ENCODE results near the gene COQ10A.

Gene COQ10A

DNA sequence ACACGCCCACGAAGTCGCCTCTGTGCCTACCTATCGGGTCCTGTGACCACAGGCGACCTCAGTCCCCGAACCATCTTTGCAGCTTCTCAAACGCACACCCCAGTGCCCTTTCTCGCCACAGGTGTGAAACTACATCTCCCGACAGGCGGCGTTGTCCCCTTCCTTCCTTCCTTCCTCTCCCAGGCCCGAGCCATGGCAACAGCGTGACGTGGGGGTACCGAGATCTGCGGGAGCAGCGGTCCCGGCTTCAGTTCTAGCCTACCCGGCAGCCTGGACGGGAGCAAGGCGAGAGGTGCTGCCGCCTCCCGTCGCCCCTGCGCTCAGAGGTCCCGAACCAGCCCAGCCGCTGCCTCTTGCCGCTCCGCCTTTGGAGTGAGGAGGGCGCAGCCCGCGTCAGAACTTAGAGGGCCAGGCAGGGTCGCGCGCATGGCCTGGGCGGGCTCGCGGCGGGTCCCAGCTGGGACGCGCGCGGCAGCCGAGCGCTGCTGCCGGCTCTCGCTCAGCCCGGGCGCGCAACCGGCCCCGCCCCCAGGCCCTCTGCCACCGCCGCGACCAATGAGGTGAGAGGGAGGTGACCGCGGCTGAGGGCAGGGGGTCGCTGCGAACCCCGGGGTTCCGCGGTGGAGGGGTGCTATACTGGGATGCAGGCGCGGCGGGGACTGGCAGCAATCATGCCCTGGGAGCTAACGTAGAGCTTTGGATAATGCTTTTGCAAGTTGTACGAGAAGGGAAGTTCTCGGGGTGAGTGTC lies at the start of gene COQ10A:
COQ10A (plus strand) TSS at position 250 of the 750 bp plus-strand sequence; CDS start at position 427, 177 bp downstream.
- peak; percentile 82 for DNase-seq (ENCODE audit: low read depth, low spot score)

DNA sequence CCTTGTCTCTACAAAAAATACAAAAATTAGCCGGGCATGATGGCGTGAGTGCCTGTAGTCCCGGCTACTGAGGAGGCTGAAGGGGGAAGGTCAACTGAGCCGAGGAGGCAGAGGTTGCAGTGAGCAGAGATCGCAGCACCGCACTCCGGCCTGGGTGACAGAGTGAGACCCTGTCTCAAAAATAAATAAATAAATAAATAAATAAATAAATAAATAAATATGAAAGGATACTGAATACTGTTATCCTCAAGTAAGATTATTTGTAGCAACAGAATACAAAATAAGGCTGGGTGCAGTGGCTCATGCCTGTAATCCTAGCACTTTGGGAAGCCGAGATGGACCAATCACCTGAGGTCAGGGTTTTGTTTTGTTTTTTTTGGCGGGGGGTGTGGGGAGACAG lies 46.9 kb upstream of the COQ10A start:
- no peak for DNase-seq (ENCODE audit: low read depth, low spot score)

DNA sequence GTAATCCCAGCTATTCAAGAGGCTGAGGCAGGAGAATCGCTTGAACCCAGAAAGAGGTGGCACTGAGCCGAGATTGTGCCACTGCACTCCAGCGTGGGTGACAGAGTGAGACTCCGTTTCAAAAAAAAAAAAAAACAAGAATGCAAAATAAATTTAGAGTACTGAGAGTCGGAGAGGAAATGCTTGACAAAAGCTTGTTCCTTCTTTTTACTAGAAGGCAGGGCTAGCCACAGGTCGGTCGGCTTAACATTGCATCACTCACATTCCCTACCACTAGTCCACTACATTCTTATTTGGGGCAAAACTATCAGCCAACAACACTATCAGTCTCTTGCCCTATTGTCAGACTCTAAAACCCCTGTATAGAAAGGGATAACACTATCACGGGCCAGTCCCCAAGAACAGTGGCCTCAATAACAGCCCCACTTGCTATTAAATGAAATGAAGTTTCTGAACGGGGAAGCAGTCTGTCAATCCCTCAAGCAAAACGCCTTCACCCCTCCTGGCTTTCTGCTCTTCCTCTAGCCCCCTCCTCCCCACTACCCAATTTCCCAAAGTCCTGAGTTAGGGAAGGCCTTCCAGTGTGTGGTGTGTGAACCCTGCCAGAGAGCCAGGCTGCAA lies 46.0 kb upstream of the COQ10A start:
- DNase-seq (ENCODE audit: low read depth, low spot score), result no peak

DNA sequence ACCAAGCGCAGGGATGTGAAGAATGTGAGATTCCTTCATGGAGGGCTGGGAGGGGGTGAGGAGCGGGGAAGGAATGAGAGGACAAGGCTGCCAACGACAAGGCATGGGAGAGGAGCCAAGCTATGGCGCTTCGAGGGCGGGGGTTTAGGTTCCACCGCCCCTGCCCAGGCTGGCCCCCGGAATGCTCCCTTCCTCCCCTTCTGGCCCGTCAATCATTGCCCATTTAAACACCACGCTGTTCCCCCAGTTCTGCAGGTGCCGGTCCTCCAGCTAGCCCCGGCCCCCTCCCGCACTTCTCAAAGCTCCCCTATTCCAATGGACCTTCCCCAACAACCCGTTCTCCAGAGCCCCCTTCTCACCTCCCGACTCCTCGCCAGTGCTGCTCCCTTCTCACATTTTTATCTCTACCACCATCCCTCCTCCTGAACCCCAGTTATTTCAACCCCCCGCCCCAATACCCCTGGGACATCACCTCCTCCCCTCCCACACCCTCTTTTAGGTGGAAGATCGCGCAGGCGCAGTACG lies 45.4 kb upstream of the COQ10A start:
- DNase-seq (ENCODE audit: low read depth, low spot score), result no peak

DNA sequence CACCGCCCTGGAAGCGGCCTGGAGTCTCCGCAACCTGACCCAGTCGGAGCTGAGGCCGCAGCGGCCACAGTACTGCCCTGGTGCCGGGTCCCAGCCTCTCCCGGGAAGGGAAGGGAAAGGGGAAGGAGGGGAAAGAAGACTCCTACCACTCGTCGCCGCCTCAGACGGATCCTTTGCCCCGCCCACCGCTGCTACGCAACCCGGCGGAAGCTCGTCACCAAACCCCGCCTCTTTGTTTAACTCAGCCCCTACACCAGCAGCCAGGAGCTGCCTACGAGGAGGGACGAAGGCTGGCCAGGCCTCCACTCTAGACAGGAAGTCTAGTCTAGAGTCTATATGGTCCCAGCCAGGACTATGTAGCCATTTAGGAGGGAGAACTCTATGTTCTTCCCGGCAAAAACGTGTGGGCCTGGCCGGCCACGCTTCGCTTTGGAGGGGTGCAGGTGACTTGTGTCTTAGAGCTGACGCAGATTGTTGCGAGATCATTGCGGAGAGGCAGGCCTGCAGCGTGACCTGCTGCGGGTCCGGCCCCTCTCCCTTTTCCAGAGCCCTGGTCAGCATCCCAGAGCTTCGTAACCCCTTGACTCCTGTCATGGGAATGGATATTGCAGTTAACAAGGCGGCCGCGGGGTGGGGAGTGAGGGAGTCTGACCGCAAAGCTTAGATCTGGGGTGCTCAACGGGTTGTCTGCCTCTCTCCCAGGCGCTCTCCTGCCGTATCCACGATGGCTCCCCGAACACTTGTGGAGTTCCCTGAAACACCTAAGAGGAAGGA lies 44.8 kb upstream of the COQ10A start, which contains the start of gene RNF41:
RNF41 (minus strand) TSS at position 166 of the 774 bp plus-strand sequence. CDS start 7,875 bp downstream, outside the sequence.
- DNase-seq (ENCODE audit: low read depth, low spot score), result peak; percentile 90

DNA sequence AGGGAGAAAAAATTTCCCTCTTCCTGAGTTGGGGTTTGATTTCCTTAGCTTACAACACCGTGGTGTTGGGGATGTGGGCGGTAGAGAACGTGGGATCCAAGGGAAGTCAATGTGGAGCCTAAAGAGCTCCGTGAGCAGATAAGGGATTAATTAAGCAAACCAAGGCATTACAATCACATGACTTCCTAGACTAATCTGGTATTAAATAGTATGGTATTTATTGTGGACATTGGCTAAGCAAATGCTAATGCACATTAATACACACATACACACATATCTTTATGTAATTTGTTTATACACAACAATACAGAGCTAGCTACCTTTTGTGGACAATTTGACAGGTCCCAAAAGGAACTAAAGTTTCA lies 44.2 kb upstream of the COQ10A start:
- no peak for DNase-seq (ENCODE audit: low read depth, low spot score)

DNA sequence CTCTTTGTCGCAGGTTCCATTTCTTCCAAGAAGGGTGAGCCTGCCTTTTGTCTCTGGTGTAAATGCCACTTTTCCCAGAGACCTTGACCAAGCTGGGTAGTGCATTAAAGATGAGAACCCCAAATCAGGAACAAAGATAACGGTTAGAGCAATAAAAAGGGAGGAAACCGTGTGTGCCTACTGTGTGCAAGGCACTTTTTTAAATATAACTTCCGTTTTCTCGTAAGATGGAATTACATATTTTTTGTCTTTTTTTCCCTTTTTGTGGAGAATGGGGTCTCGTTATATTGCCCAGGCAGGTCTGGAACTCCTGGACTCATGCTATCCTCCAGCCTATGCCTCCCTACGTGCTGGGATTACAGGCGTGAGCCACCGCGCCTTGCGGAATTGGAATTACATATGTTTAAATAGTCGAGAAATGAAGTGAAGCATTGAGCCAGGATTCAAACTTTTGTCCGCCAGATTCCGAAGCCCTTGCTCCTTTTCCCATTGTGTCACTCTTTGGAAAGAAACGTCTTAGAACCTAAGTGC lies 43.1 kb upstream of the COQ10A start:
- no peak for DNase-seq (ENCODE audit: low read depth, low spot score)

DNA sequence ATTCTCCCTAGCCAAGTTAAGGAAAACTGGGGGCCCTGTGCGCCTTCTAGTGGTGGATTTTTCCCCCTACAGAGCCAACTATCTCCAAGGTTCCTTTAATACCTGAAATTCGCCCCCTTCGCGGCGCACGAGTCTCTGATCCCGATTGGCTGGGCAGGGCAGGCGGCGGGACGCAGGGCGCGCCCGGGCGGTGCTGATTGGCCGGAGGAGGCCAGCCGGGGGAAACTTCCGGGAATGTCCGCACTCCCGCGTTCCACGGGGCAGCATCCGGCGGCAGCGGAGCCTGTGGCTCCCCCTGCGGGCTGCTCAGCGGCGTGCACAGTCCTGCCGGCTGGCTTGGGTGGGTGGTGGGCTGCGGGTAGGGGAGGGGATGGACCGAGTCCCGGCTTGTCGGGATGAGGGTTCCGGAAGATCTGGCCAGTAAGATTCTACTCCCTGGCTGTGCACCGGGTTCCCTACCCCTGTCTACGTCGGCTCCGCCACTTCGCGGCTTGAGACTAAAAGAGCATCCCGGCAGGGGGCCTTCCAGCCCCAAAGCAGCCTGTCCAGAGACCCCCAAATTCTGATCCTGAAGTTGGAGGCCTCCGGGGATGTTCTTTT lies 42.5 kb upstream of the COQ10A start, which contains the start of gene NABP2:
NABP2 (plus strand) TSS at position 241 of the 600 bp plus-strand sequence. CDS start 515 bp downstream, outside the sequence.
- peak; percentile 92 for DNase-seq (ENCODE audit: low read depth, low spot score)

DNA sequence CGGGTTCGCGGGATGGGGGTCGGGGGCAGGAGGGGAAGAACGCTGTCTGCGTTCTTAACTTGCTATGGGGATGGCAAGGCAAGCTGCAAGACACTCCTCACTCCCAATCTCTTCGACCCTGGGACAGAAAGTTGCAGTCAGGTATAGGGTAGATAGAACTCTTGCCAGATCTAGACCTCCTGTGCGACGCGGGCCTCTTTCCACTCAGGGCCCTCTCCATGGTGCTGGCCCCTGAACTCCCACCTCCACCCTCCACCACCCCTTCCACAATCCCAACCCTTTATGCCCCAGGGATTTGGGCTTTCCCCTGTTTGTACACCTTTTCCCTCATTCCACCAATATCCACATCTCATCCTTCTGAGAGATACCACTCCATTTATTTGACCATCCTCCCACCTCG lies 41.8 kb upstream of the COQ10A start:
- no peak for DNase-seq (ENCODE audit: low read depth, low spot score)

DNA sequence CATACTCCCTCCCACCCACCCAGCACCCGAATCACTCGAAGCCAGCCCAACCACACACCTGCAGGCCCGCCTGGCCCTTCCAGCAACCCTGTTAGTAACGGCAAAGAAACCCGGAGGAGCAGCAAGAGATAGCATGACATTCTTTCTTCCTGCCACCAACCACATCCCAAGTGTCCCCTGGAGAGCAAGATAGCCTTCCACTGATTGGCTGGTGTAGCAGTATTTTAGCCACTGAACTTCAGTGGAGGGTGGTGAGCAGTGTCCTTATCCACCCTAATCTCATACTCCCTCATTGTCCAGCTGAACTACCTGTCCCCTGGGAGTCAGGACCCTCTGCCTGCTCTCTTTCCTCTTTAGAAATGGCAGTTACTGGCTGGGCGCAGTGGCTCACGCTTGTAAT lies 37.7 kb upstream of the COQ10A start:
- no peak for DNase-seq (ENCODE audit: low read depth, low spot score)

DNA sequence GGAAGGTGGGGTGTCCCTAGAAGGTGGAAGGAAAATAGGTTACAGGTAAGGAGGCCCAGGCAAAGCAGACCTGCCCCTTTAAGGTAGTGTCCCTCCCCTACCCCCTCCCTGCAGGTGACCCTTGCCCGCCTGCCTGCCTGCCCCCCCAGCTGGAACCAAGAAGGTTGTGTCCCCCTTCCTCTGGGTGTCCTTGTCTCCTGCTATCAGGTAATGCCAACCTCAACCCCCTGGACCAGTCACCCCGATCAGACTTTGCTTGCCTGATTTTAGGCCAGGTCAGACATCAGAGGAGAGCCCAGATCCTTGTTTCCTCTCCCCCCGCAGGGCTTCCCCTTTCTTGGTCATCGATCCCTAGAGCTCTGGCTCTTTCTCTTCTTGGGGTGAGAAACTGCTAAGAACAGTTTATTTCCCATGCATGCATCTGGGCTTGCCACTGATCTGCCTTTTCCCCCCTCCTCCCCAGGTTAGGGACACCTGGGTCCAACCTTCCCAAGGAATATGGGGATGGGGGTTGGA lies 36.8 kb upstream of the COQ10A start, which contains the start of gene SLC39A5:
SLC39A5 (plus strand) TSS at position 136 of the 516 bp plus-strand sequence. CDS start 1,224 bp downstream, outside the sequence.
- DNase-seq (ENCODE audit: low read depth, low spot score), result no peak

DNA sequence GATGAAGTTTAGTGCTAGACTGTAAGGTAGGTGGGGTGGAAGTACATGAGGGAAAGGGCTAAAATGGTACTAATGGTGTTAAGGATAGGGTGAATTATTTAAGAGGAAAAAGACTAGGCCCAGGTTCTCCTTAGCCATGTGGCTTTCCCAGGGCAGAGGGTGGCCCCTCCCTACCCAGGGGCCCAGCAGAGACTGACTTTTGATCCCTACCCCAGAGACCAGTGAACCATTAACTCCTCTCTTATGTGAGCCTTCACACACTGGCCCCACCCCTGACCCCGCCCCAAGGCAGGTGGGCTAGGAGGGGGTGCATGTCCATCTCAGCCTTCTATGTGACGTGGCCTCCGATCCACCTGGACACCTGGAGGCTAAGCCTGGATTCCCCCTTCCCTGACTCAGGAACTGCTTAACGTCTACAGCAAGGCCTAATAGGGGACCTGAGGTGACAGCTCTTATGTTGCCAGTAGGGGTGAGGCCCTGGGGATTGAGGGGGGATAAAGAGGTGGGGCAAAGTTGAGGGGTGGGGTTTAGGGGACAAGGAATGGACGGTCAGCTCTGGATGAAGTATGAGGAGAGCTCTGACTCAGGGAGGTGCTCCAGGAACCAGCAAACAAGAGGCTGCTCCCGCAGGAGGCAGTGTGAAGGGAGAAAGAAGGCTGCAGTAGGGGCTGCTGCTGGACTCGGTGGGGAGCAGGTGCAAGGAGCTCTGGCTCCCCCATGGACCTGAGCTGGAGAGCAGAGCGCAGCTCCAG lies 36.1 kb upstream of the COQ10A start:
- DNase-seq (ENCODE audit: low read depth, low spot score), result no peak

DNA sequence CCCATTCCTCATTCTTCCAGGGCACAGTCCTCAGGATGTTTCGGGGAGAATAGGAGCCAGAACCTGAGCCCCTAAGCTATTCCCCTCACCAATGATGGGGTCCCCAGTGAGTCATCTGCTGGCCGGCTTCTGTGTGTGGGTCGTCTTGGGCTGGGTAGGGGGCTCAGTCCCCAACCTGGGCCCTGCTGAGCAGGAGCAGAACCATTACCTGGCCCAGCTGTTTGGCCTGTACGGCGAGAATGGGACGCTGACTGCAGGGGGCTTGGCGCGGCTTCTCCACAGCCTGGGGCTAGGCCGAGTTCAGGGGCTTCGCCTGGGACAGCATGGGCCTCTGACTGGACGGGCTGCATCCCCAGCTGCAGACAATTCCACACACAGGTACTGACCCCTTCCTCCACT lies 35.6 kb upstream of the COQ10A start:
- DNase-seq (ENCODE audit: low read depth, low spot score), result no peak

DNA sequence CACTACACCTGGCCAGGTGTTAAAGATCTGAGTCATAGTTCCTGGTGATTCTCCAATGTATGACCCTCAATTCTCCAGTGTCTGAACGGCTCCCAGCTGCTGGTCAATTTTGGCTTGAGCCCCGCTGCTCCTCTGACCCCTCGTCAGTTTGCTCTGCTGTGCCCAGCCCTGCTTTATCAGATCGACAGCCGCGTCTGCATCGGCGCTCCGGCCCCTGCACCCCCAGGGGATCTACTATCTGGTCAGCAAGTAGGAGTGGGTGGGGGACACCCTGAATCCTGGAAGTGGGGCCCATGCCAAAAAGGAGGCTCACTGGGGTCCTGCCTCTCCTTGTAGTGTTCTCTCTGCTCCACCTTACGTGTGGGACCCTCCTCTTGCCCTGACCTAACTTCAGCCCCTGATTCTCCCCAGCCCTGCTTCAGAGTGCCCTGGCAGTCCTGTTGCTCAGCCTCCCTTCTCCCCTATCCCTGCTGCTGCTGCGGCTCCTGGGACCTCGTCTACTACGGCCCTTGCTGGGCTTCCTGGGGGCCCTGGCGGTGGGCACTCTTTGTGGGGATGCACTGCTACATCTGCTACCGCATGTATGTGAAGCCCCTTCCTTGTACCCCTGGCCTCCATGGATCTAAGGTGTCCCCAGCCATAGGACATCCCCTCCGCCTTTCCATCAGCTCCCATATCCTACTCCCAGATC lies 31.9 kb upstream of the COQ10A start:
- no peak for DNase-seq (ENCODE audit: low read depth, low spot score)

DNA sequence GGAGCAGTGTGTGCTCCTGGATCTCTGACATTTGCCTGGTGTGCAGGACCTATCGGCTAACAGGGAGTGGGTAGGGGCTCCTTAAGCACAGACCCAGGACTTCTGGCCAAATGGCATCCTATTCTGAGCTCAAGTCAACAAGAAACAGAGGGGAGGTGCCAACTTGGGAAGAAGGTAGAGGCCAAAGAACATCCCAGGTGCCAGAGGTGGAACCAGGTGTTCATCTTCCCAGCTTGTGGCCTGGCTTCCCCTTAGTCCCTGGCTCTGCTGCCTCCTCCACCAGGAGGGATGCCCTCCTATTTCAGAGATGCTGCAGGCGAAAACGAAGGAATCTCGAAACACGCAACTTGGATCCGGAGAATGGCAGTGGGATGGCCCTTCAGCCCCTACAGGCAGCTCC lies 30.7 kb upstream of the COQ10A start:
- DNase-seq (ENCODE audit: low read depth, low spot score), result no peak

DNA sequence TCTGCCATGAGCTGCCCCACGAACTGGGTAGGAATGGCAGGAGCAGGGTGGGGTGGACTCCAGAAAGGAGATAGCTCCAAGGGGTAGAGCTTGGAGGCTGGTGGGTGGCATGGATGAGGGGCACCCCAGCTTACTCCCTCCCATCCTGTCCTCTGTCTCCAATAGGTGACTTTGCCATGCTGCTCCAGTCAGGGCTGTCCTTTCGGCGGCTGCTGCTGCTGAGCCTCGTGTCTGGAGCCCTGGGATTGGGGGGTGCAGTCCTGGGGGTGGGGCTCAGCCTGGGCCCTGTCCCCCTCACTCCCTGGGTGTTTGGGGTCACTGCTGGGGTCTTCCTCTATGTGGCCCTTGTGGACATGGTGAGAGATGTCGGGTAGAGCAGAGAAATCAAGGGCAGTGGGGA lies 29.8 kb upstream of the COQ10A start:
- DNase-seq (ENCODE audit: low read depth, low spot score), result no peak

DNA sequence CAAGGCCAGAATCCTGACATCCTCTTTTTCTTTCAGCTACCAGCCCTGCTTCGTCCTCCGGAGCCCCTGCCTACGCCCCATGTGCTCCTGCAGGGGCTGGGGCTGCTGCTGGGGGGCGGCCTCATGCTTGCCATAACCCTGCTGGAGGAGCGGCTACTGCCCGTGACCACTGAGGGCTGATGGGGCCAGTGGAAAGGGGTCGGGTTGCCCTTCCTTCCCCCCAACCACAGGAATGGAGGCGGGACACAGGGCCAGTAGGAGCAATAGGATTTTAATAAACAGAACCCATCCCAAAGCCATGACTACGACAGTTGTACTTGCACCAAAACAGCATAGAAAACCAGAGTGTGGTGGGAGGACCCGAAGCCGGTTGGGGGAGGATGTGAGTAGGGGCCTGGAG lies 29.2 kb upstream of the COQ10A start:
- no peak for DNase-seq (ENCODE audit: low read depth, low spot score)

DNA sequence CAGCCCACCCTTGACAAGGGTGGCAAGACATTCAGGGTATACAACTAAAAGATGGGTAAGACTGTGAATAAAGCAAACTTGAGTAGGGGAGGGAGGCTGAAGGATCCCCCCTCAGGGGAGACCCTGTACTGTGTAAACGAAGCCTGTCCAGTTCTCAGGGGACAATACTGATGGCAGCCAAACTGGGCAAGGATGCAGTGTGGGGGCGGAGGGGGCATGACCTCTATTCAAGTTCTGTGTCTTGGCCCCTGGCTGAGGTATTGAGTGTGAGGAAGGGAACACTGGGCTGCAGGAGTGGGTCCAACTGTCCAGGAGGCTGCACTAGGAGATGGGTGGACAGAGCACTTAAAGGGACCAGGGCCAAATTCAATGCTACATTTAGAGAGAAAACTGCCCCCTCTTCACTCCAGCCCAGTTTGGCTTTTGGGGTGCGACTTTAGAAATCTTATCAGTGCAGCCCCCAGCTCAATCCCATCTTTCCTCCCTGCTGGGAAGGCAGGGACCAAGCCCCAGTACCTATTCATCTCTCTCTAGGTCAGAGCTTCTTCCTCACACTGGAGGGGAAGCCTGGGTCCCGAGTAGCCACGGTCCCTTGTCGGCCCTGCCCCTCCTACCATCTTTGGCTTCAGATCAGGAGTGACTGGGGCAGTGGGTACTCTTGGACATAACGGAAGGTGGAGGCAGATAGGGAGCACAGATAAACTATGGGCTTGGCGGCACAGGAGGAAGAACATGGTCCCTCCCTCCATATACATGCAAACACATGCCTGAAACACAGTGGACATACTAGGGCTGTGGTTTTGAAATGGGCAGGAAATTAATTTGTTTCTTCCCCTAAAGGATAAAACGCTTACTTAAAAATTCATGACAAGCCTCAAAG lies 25.1 kb upstream of the COQ10A start:
- DNase-seq (ENCODE audit: low read depth, low spot score), result no peak

DNA sequence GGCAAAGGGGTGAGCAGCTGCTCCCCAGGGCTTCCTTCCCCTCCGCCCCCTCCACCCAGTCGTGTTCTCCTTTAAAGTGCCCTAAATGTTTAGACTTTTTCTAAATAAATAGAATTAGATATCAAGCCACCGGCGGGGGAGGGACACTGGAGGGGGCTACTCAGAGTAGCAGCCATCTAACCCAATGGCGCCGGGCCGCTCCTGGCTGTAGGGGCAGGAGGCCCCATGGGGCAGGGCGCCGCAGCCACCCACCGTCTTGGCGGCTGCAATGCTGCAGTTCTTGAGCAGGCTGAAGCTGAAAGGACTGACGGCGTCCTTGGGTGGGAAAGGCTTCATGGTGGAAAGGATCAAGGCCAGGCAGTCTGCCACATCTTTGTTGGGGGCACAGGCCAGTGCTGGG lies 23.8 kb upstream of the COQ10A start:
- DNase-seq (ENCODE audit: low read depth, low spot score), result no peak

All from iPS DF 19.7 (cell line).